22Rv1 (cell line): ENCODE results near the gene NUP85.
"Not testable (repeated sequence)": the region's sequence is repeated elsewhere in the genome, so short reads cannot be mapped to it uniquely, and the experiment has no call there.

Experiments
- ZFX ChIP-seq: fragments of 450-650 bp; IDR thresholded peaks from 2 replicates; pipeline ENCODE4 v1.6.1; 2017; ENCODE audit warnings: antibody characterized with exemption, borderline replicate concordance
- TF ChIP-seq, protein P1 (sequence below): fragments of 450-650 bp; IDR thresholded peaks from 2 replicates; pipeline ENCODE4 v1.5.1; 2017; ENCODE audit warnings: mild to moderate bottlenecking

DNA sequence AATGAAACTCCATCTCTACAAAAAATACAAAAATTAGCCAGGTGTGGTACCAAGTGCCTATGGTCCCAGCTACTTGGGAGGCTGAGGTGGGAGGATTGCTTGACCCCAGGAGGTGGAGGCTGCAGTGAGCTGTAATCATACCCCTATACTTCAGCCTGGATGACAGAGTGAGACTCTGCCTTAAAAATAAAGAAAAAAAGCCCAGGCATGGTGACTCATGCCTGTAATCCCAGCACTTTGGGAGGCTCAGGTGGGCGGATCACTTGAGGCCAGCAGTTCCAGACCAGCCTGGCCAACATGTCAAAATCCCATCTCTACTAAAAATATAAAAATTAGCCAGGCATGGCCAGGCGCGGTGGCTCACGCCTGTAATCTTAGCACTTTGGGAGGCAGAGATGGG lies 74.7 kb downstream of the NUP85 start:
- TF ChIP-seq, protein P1, sequence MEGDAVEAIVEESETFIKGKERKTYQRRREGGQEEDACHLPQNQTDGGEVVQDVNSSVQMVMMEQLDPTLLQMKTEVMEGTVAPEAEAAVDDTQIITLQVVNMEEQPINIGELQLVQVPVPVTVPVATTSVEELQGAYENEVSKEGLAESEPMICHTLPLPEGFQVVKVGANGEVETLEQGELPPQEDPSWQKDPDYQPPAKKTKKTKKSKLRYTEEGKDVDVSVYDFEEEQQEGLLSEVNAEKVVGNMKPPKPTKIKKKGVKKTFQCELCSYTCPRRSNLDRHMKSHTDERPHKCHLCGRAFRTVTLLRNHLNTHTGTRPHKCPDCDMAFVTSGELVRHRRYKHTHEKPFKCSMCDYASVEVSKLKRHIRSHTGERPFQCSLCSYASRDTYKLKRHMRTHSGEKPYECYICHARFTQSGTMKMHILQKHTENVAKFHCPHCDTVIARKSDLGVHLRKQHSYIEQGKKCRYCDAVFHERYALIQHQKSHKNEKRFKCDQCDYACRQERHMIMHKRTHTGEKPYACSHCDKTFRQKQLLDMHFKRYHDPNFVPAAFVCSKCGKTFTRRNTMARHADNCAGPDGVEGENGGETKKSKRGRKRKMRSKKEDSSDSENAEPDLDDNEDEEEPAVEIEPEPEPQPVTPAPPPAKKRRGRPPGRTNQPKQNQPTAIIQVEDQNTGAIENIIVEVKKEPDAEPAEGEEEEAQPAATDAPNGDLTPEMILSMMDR, result not testable (repeated sequence)
- not testable (repeated sequence) for TF ChIP-seq ZFX
